GM12891 (cell line): Measurements from ENCODE around the gene ELOVL5.

ENCODE experiments used
- POLR2AphosphoS5 ChIP-seq: IDR thresholded peaks from 2 replicates; pipeline ENCODE4 v1.6.1; 2011; ENCODE audit warnings: low read depth, low read length, control low read depth
- TAF1 ChIP-seq: IDR thresholded peaks from 2 replicates; pipeline ENCODE4 v1.6.1; 2011; ENCODE audit warnings: low read depth, low read length, control low read depth

DNA sequence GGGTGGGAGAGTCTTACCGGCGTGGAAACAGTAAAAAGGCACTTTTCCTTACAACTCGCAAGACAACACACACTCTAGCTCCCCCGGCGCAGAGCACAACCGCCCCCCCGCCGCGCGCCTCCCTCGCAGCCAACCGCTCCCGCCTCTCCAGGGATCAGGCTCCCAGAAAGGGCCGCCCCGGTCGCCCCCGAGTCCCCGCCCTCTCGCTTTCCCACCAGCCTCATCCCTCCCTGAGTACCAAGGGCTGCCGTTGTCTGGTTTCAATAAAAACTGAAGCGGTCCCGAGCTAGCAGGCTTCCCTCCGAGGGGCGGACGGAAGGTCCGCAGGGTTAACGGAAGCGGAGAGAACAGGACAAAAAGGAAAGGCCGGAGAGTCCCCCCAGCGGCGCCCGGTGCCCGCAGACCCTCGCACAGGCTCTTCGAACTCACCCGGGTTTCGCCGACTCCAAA is 804 bp downstream of the ELOVL5 start:
- TF ChIP-seq TAF1: no peak
- TF ChIP-seq POLR2AphosphoS5: no peak
